ENCODE data around the gene CYYR1.

Gene CYYR1

GRCh38 chr21:26473471-26473870 is 99.6 kb downstream of the CYYR1 start:
- TF ChIP-seq CTCF (conservative IDR thresholded peaks at IDR 0.05; ENCODE audit: low read depth, low read length): no peak
- H3K4me3 ChIP-seq (ENCODE audit: low read length): no peak overlapping the region

GRCh38 chr21:26471099-26471471 is 102.0 kb downstream of the CYYR1 start:
- DNase-seq (ENCODE audit: low read depth): no peak
- H3K4me3 ChIP-seq (ENCODE audit: low read length): no peak overlapping the region
- TF ChIP-seq CTCF (conservative IDR thresholded peaks at IDR 0.05; ENCODE audit: low read depth, low read length): no peak

More at GRCh38 chr21:26473471-26473870, 99.6 kb downstream of the CYYR1 start:
- no peak for DNase-seq (ENCODE audit: low read depth)

- no peak for DNase-seq (ENCODE audit: low read depth)
These were observed 102.6 kb downstream of the CYYR1 start for GRCh38 chr21:26470351-26471098.

GRCh38 chr21:26469789-26470188 is 103.3 kb downstream of the CYYR1 start:
- DNase-seq (ENCODE audit: low read depth): peak; percentile 80
- no peak for TF ChIP-seq CTCF (conservative IDR thresholded peaks at IDR 0.05; ENCODE audit: low read depth, low read length)

More at GRCh38 chr21:26470351-26471098, 102.6 kb downstream of the CYYR1 start:
- no peak for TF ChIP-seq CTCF (conservative IDR thresholded peaks at IDR 0.05; ENCODE audit: low read depth, low read length)
- no peak overlapping the region for H3K4me3 ChIP-seq (ENCODE audit: low read length)

GRCh38 chr21:26465916-26466315 is 107.2 kb downstream of the CYYR1 start:
- H3K4me3 ChIP-seq (ENCODE audit: low read length): no peak overlapping the region
- TF ChIP-seq CTCF (conservative IDR thresholded peaks at IDR 0.05; ENCODE audit: low read depth, low read length): no peak
- no peak for DNase-seq (ENCODE audit: low read depth)

More at GRCh38 chr21:26469789-26470188, 103.3 kb downstream of the CYYR1 start:
- no peak overlapping the region for H3K4me3 ChIP-seq (ENCODE audit: low read length)

GRCh38 chr21:26461500-26461899 is 111.6 kb downstream of the CYYR1 start:
- no peak for DNase-seq (ENCODE audit: low read depth)
- no peak overlapping the region for H3K4me3 ChIP-seq (ENCODE audit: low read length)

More at GRCh38 chr21:26461500-26461899, 111.6 kb downstream of the CYYR1 start:
- TF ChIP-seq CTCF (conservative IDR thresholded peaks at IDR 0.05; ENCODE audit: low read depth, low read length): no peak
